Lung (tissue), 12 donors: ENCODE measurements around the gene SHOX. TPM values are rescaled to one million over a fixed set of nuclear protein-coding genes. Genes with fewer than 3 reads are reported as not detected.

Source experiments
- ATAC-seq: fragments of 200-7000 bp; cut with Tn5 transposase; one replicate; pipeline ENCODE4 v1.9.1; 2020; ENCODE audit warnings: moderate number of reproducible peaks; ENCODE audit not compliant: insufficient read depth, low FRiP score
- DNase-seq, 3 donors: peaks; one replicate each; pipeline ENCODE4 v3.0.0-alpha.2; 2013 to 2017
- H3K27ac ChIP-seq, 2 donors: one replicate each; pipeline ENCODE4 v1.5.1; 2013; ENCODE audit warnings: mild to moderate bottlenecking in 2 of 2, moderate library complexity in 2 of 2, control low read depth in 1 of 2, inconsistent platforms in 1 of 2, low read depth in 1 of 2, low read length in 1 of 2
- H3K27me3 ChIP-seq, 3 donors: one replicate each; pipeline ENCODE4 v1.5.1; 2013; ENCODE audit warnings: low read length in 2 of 3; ENCODE audit not compliant: control insufficient read depth in 3 of 3, insufficient read depth in 3 of 3
- H3K36me3 ChIP-seq, 4 donors: one replicate each; pipeline ENCODE4 v1.5.1; 2013; ENCODE audit warnings: low read length in 4 of 4, mild to moderate bottlenecking in 1 of 4, moderate library complexity in 1 of 4; ENCODE audit not compliant: control insufficient read depth in 4 of 4, insufficient read depth in 4 of 4
- H3K4me1 ChIP-seq, 5 donors: one replicate each; pipeline ENCODE4 v1.5.1; 2013; ENCODE audit warnings: low read length in 5 of 5, mild to moderate bottlenecking in 2 of 5, moderate library complexity in 1 of 5; ENCODE audit not compliant: control insufficient read depth in 5 of 5, insufficient read depth in 5 of 5
- H3K4me3 ChIP-seq: one replicate; pipeline ENCODE4 v1.5.1; 2013; ENCODE audit warnings: mild to moderate bottlenecking, control low read depth, moderate library complexity
- H3K9ac ChIP-seq, 2 donors: one replicate each; pipeline ENCODE4 v1.5.1; 2013; ENCODE audit warnings: low read length in 2 of 2, control low read depth in 1 of 2; ENCODE audit not compliant: insufficient read depth in 1 of 2
- H3K9me3 ChIP-seq, 4 donors: one replicate each; pipeline ENCODE4 v1.5.1; 2013; ENCODE audit warnings: low read length in 3 of 4, mild to moderate bottlenecking in 1 of 4, moderate library complexity in 1 of 4; ENCODE audit not compliant: control insufficient read depth in 4 of 4, insufficient read depth in 3 of 4
- WGBS, 2 donors: extraction: QIAGEN DNeasy Blood & Tissue Kit; methylation state at CpG; one replicate each; pipeline ENCODE4 v1.1.7; 2013; 5-methylcytosine and 5-hydroxymethylcytosine counted together
- polyA plus RNA-seq, 2 donors: library from polyadenylated mRNA; stranded (reverse); fragments of 200-250 nt; gene quantifications; one replicate each; pipeline ENCODE4 v1.2.1, GENCODE V29; 2013
- total RNA-seq, 2 donors: library from RNA; depleted of rRNA in 1 of 2; stranded (reverse); fragments of >200 nt in 1 of 2; gene quantifications; one replicate each; pipeline ENCODE4 v1.2.1, GENCODE V29; 2014 to 2021
- TF ChIP-seq, protein P1 (sequence below): IDR thresholded peaks from 2 replicates; pipeline ENCODE4 v1.5.1; 2012; ENCODE audit warnings: mild to moderate bottlenecking; ENCODE audit errors: control extremely low read depth, extremely low read depth
- donor health status: control.
- donor health status: control.
- donor health status: Bipolar disorder and iron deficiency.
- donor health status: healthy.
- donor health status: DM: yes; HTN: yes; CAD: no.

SHOX gene
- total and polyA plus RNA-seq, 4 donors = not detected

DNA sequence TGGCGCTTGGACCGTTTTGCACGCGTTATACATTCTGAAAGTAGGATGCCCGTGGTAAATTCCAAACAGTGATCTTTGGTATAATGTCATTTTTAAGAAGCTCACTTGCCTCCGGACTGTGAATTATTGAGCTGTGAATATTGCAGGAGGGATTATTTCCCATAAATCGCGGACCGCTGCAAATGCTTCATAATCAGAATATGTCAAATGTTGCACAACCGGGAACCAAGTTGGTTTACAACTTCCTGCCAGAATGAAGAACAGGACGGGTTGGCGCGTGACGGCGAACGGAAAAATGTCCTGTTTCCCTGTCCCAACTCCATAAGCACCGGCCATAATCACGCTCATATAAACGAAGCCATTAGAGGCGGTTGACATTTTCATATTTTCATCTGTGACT is 67.6 kb downstream of the SHOX start:
- H3K36me3 ChIP-seq = no peaks in the 10 kb centered on the region
- TF ChIP-seq, protein P1, sequence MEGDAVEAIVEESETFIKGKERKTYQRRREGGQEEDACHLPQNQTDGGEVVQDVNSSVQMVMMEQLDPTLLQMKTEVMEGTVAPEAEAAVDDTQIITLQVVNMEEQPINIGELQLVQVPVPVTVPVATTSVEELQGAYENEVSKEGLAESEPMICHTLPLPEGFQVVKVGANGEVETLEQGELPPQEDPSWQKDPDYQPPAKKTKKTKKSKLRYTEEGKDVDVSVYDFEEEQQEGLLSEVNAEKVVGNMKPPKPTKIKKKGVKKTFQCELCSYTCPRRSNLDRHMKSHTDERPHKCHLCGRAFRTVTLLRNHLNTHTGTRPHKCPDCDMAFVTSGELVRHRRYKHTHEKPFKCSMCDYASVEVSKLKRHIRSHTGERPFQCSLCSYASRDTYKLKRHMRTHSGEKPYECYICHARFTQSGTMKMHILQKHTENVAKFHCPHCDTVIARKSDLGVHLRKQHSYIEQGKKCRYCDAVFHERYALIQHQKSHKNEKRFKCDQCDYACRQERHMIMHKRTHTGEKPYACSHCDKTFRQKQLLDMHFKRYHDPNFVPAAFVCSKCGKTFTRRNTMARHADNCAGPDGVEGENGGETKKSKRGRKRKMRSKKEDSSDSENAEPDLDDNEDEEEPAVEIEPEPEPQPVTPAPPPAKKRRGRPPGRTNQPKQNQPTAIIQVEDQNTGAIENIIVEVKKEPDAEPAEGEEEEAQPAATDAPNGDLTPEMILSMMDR = no peak
- 34 to 67% methylated on average over 20 of the region's 20 CpGs for WGBS, 2 donors
- H3K27ac ChIP-seq = no peak overlapping the region
- DNase-seq (no peak), ATAC-seq (no peak)
- H3K27me3 ChIP-seq = no peaks in the 10 kb centered on the region
- H3K9me3 ChIP-seq = peaks cover 0 to 25% (median 8%) of the 10 kb centered on the region in 4 donors
- no peak overlapping the region for H3K9ac ChIP-seq
- no peaks in the 10 kb centered on the region for H3K4me1 ChIP-seq
- H3K4me3 ChIP-seq = no peak overlapping the region

DNA sequence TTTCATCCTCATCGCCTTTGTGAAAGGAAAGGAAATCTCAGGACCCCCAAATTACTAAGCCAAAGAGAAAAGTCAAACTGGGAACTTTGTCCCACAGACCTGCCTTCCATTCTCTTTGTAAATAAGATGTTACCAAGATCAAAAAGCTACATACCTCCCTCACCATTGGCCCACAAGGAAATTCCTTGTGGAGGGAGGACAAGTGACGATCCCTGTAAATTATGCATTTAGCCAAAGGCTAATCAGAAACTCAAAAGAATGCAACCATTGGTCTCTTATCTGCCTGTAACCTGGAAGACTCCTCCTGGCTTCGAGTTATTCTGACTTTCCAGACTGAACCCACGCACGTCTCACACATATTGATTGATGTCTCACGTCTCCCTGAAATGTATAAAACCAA is 70.3 kb downstream of the SHOX start:
- TF ChIP-seq, protein P1 = no peak
- no peaks in the 10 kb centered on the region for H3K27me3 ChIP-seq
- H3K36me3 ChIP-seq = no peaks in the 10 kb centered on the region
- 58 to 65% methylated on average over 6 of the region's 6 CpGs for WGBS, 2 donors
- no peak overlapping the region for H3K4me3 ChIP-seq
- DNase-seq (no peak), ATAC-seq (no peak)
- H3K27ac ChIP-seq = no peak overlapping the region
- H3K9me3 ChIP-seq = peaks cover 0 to 16% (median 8%) of the 10 kb centered on the region in 4 donors
- no peaks in the 10 kb centered on the region for H3K4me1 ChIP-seq
- H3K9ac ChIP-seq = no peak overlapping the region

DNA sequence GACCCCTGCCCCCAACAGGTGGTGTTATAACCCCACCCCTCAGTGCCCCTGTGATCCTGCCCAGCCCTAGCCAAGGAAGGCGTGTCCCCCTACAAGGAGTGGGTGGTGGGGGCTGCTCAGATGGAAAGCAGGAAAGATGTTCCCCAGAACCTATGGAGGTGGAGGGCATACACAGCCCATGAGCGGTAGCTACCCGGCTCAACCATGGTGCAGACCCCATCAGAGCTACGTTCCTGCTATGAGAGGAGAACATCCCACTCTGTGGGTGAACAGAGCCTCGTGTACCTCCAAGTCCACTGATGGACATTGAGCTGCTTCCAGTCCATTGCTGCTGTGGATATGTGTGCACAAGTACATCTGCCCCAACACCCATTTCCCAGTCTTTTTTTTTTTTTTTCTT is 71.1 kb downstream of the SHOX start:
- H3K27ac ChIP-seq = no peak overlapping the region
- no peaks in the 10 kb centered on the region for H3K4me1 ChIP-seq
- ATAC-seq = no peak
- no peak for DNase-seq
- no peak overlapping the region for H3K9ac ChIP-seq
- H3K27me3 ChIP-seq = no peaks in the 10 kb centered on the region
- H3K36me3 ChIP-seq = no peaks in the 10 kb centered on the region
- WGBS, 2 donors = 80 to 94% methylated on average over 5 of the region's 5 CpGs
- TF ChIP-seq, protein P1 = no peak
- H3K9me3 ChIP-seq = peaks cover 0 to 14% (median 8%) of the 10 kb centered on the region in 4 donors
- no peak overlapping the region for H3K4me3 ChIP-seq

DNA sequence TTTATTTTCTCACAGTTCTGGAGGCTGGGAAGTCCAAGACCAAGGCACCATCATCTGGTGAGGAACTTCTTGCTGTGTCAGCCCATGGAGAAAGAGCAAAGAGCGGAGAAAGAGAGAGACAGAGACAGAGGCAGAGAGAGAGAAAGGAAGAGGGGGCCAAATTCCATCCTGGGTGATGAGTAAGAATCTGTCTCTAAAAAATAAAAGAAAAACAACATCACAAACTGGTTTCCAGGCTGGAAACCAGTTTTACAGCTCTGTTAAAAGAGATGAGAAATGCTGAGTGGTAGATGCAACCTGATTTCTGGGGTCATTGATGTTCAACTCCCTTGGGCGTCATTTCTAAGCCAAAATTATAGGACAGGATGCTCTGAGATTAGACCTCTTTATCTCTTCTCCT is 72.9 kb downstream of the SHOX start:
- H3K27ac ChIP-seq = no peak overlapping the region
- no peaks in the 10 kb centered on the region for H3K4me1 ChIP-seq
- no peak for ATAC-seq
- WGBS, 2 donors = 75 to 84% methylated on average over 2 of the region's 2 CpGs
- no peak overlapping the region for H3K9ac ChIP-seq
- peaks cover 0 to 17% (median 6%) of the 10 kb centered on the region in 4 donors for H3K9me3 ChIP-seq
- H3K36me3 ChIP-seq = no peaks in the 10 kb centered on the region
- TF ChIP-seq, protein P1 = no peak
- no peaks in the 10 kb centered on the region for H3K27me3 ChIP-seq
- DNase-seq = no peak
- no peak overlapping the region for H3K4me3 ChIP-seq
